ENCODE results near the gene RAPGEF1.

GRCh38 chr9:131724683-131725082 is 15.2 kb downstream of the RAPGEF1 start:
- TF ChIP-seq POLR2AphosphoS5 (IDR thresholded peaks at IDR 0.05; ENCODE audit: borderline replicate concordance, low read depth, low read length): no peak
- no peak for TF ChIP-seq EZH2 (IDR thresholded peaks at IDR 0.05)
- no peak for TF ChIP-seq FOXP2 (optimal IDR thresholded peaks at IDR 0.05; ENCODE audit: control extremely low read depth, extremely low read length, insufficient read depth)

All from SK-N-MC (cell line).